Fibroblast of lung (primary cell): ENCODE results near the gene ZNF423. TPM values are rescaled to one million over a fixed set of nuclear protein-coding genes. Genes with fewer than 3 reads are reported as not detected.

Experiments used
- DNase-seq, 2 donors: peaks; one replicate each; pipeline versions ENCODE4 v3.0.0 to v3.0.0-alpha.2; 2010; ENCODE audit warnings: low read depth in 2 of 2
- H2AFZ ChIP-seq: 2 replicates; pipeline ENCODE4 v1.5.1; 2012; ENCODE audit warnings: low read length, control low read depth, inconsistent platforms
- H3K27ac ChIP-seq: 2 replicates; pipeline ENCODE4 v1.5.1; 2011; ENCODE audit warnings: low read length, control low read depth; ENCODE audit not compliant: insufficient read depth
- H3K27me3 ChIP-seq: 2 replicates; pipeline ENCODE4 v1.5.1; 2011; ENCODE audit warnings: mild to moderate bottlenecking, low read length; ENCODE audit not compliant: control insufficient read depth, insufficient read depth
- H3K36me3 ChIP-seq: 2 replicates; pipeline ENCODE4 v1.5.1; 2011; ENCODE audit warnings: low read length; ENCODE audit not compliant: control insufficient read depth, insufficient read depth
- H3K4me1 ChIP-seq: 2 replicates; pipeline ENCODE4 v1.5.1; 2011; ENCODE audit warnings: low read length; ENCODE audit not compliant: control insufficient read depth, insufficient read depth; ENCODE audit errors: extremely low read depth
- H3K4me2 ChIP-seq: 2 replicates; pipeline ENCODE4 v1.5.1; 2011; ENCODE audit warnings: low read length, control low read depth; ENCODE audit not compliant: insufficient read depth; ENCODE audit errors: extremely low read depth
- H3K4me3 ChIP-seq, 4 experiments: fragments of 200-600 bp in 1 of 4; sonication (generic) in 1 of 4; replicated peaks in 1 of 4; 2 replicates each; pipeline ENCODE4 v1.5.1; 2011 to 2016; ENCODE audit warnings: low read length in 4 of 4, low read depth in 3 of 4, mild to moderate bottlenecking in 3 of 4, control low read depth in 2 of 4, inconsistent platforms in 1 of 4, mixed read lengths in 1 of 4; ENCODE audit not compliant: insufficient read depth in 1 of 4; ENCODE audit errors: control extremely low read depth in 1 of 4
- H3K79me2 ChIP-seq: 2 replicates; pipeline ENCODE4 v1.5.1; 2012; ENCODE audit warnings: mild to moderate bottlenecking, low read length, inconsistent platforms; ENCODE audit not compliant: control insufficient read depth, insufficient read depth
- H3K9ac ChIP-seq: 2 replicates; pipeline ENCODE4 v1.5.1; 2011; ENCODE audit warnings: mild to moderate bottlenecking, low read length, control low read depth; ENCODE audit not compliant: insufficient read depth
- H3K9me3 ChIP-seq: 2 replicates; pipeline ENCODE4 v1.5.1; 2012; ENCODE audit warnings: low read depth, low read length; ENCODE audit not compliant: control insufficient read depth, insufficient read depth
- H4K20me1 ChIP-seq: 2 replicates; pipeline ENCODE4 v1.5.1; 2011; ENCODE audit warnings: low read length; ENCODE audit not compliant: control insufficient read depth, insufficient read depth; ENCODE audit errors: extremely low read depth
- CTCF ChIP-seq, 2 donors: IDR thresholded peaks in 1 of 2; conservative IDR thresholded peaks in 1 of 2; 1 replicate in 1 of 2; 2 replicates in 1 of 2; pipeline ENCODE4 v1.5.1; 2011 to 2012; ENCODE audit warnings: low read length in 2 of 2, control low read depth in 1 of 2, inconsistent platforms in 1 of 2, low read depth in 1 of 2, mild to moderate bottlenecking in 1 of 2
- EZH2 ChIP-seq: IDR thresholded peaks from 2 replicates; pipeline ENCODE4 v1.5.1; 2012; ENCODE audit warnings: low read length, control low read depth, mild to moderate bottlenecking; ENCODE audit errors: missing control alignments
- polyA plus RNA-seq, 2 donors: library from polyadenylated mRNA; depleted of rRNA in 1 of 2; stranded (reverse) in 1 of 2; unstranded in 1 of 2; fragments of >200 nt; gene quantifications; 2 replicates each; pipeline ENCODE4 v1.2.1, GENCODE V29; 2011 to 2012; ENCODE audit warnings: missing spikeins in 1 of 2
- total RNA-seq: library from RNA; depleted of rRNA; stranded (reverse); fragments of >200 nt; gene quantifications from 2 replicates; pipeline ENCODE4 v1.2.1, GENCODE V29; 2014

ZNF423 gene
- total and polyA plus RNA-seq, 2 donors (not counting 1 experiment from before 2014, with no cell fraction given): 0.07 to 0.17 TPM

GRCh38 chr16:49652456-49653172, 203.3 kb downstream of the ZNF423 start:
- no peak overlapping the region for H3K9ac ChIP-seq
- peak; percentile 54 to 87 for DNase-seq
- no peaks in the 10 kb centered on the region for H3K27me3 ChIP-seq
- no peaks in the 10 kb centered on the region for H3K9me3 ChIP-seq
- no peak overlapping the region for H2AFZ ChIP-seq
- H3K36me3 ChIP-seq: no peaks in the 10 kb centered on the region
- no peaks in the 10 kb centered on the region for H3K79me2 ChIP-seq
- no peaks in the 10 kb centered on the region for H4K20me1 ChIP-seq
- H3K27ac ChIP-seq: no peak overlapping the region
- no peak for TF ChIP-seq EZH2
- TF ChIP-seq CTCF (conservative IDR thresholded peaks at IDR 0.05 in 1 of 2, IDR thresholded peaks at IDR 0.05 in 1 of 2; ENCODE audit: low read depth in 1 of 2, low read length in 2 of 2): no peak
- H3K4me1 ChIP-seq: no peaks in the 10 kb centered on the region
- peak overlapping the region; percentile 52 for H3K4me2 ChIP-seq
- H3K4me3 ChIP-seq: peak overlapping the region in 1 of 4 experiments; percentile 37

GRCh38 chr16:49651996-49652395, 203.9 kb downstream of the ZNF423 start:
- TF ChIP-seq EZH2: no peak
- TF ChIP-seq CTCF (conservative IDR thresholded peaks at IDR 0.05 in 1 of 2, IDR thresholded peaks at IDR 0.05 in 1 of 2; ENCODE audit: low read depth in 1 of 2, low read length in 2 of 2): no peak
- H3K9me3 ChIP-seq: no peaks in the 10 kb centered on the region
- H3K4me1 ChIP-seq: no peaks in the 10 kb centered on the region
- peak overlapping the region in 1 of 4 experiments; percentile 37 for H3K4me3 ChIP-seq
- H3K79me2 ChIP-seq: no peaks in the 10 kb centered on the region
- no peak overlapping the region for H3K9ac ChIP-seq
- DNase-seq: no peak
- H2AFZ ChIP-seq: no peak overlapping the region
- no peaks in the 10 kb centered on the region for H3K36me3 ChIP-seq
- H3K27me3 ChIP-seq: no peaks in the 10 kb centered on the region
- H3K27ac ChIP-seq: no peak overlapping the region
- H4K20me1 ChIP-seq: no peaks in the 10 kb centered on the region
- no peak overlapping the region for H3K4me2 ChIP-seq

GRCh38 chr16:49651226-49651625, 204.7 kb downstream of the ZNF423 start:
- no peaks in the 10 kb centered on the region for H3K27me3 ChIP-seq
- H4K20me1 ChIP-seq: no peaks in the 10 kb centered on the region
- no peaks in the 10 kb centered on the region for H3K4me1 ChIP-seq
- no peaks in the 10 kb centered on the region for H3K36me3 ChIP-seq
- no peak overlapping the region for H2AFZ ChIP-seq
- H3K4me2 ChIP-seq: no peak overlapping the region
- H3K9ac ChIP-seq: no peak overlapping the region
- no peak overlapping the region for H3K4me3 ChIP-seq
- H3K79me2 ChIP-seq: no peaks in the 10 kb centered on the region
- H3K27ac ChIP-seq: no peak overlapping the region
- TF ChIP-seq CTCF (conservative IDR thresholded peaks at IDR 0.05 in 1 of 2, IDR thresholded peaks at IDR 0.05 in 1 of 2; ENCODE audit: low read depth in 1 of 2, low read length in 2 of 2): no peak
- TF ChIP-seq EZH2: no peak
- H3K9me3 ChIP-seq: no peaks in the 10 kb centered on the region
- DNase-seq: no peak
